OCI-LY1 (cell line): Measurements from ENCODE around the gene ETDA.
"Not testable (repeated sequence)": the region's sequence is repeated elsewhere in the genome, so short reads cannot be mapped to it uniquely, and the experiment has no call there.

ENCODE experiments used
- H2AFZ ChIP-seq: fragments of 200-600 bp; sonication (generic), shearing (Covaris generic); 2 replicates; pipeline ENCODE4 v1.6.0; 2014; ENCODE audit warnings: antibody characterized with exemption, mild to moderate bottlenecking, low read length
- H3F3A ChIP-seq: fragments of 200-600 bp; sonication (generic), shearing (Covaris generic); 2 replicates; pipeline ENCODE4 v1.6.0; 2014; ENCODE audit warnings: mild to moderate bottlenecking, antibody characterized with exemption, low read length, moderate library complexity; ENCODE audit not compliant: insufficient read depth
- H3K27ac ChIP-seq: fragments of 200-600 bp; sonication (generic); 2 replicates; pipeline ENCODE4 v1.5.1; 2014; ENCODE audit warnings: low read length, mixed run types, mild to moderate bottlenecking, low read depth; ENCODE audit not compliant: poor library complexity, severe bottlenecking
- H3K27me3 ChIP-seq: fragments of 200-600 bp; sonication (generic); 2 replicates; pipeline ENCODE4 v1.6.0; 2014; ENCODE audit warnings: antibody characterized with exemption, mild to moderate bottlenecking, low read length, moderate library complexity; ENCODE audit not compliant: insufficient read depth
- H3K36me3 ChIP-seq: fragments of 200-600 bp; sonication (generic); 2 replicates; pipeline ENCODE4 v1.6.1; 2014; ENCODE audit warnings: mild to moderate bottlenecking, antibody characterized with exemption, low read length, moderate library complexity, mixed read lengths; ENCODE audit not compliant: insufficient read depth
- H3K4me1 ChIP-seq: fragments of 200-600 bp; sonication (generic); 2 replicates; pipeline ENCODE4 v1.5.1; 2014; ENCODE audit warnings: mild to moderate bottlenecking, low read length, moderate library complexity; ENCODE audit not compliant: insufficient read depth, severe bottlenecking
- H3K4me2 ChIP-seq: fragments of 200-600 bp; sonication (generic), shearing (Covaris generic); 2 replicates; pipeline ENCODE4 v1.6.1; 2014; ENCODE audit warnings: low read length
- H3K4me3 ChIP-seq: fragments of 200-600 bp; sonication (generic); 2 replicates; pipeline ENCODE4 v1.5.1; 2014; ENCODE audit warnings: low read length, low read depth, mild to moderate bottlenecking, mixed read lengths; ENCODE audit not compliant: poor library complexity, severe bottlenecking
- H3K79me2 ChIP-seq: fragments of 200-600 bp; shearing (Covaris generic); 2 replicates; pipeline ENCODE4 v1.6.1; 2016; ENCODE audit warnings: mixed run types, low read length, mixed read lengths; ENCODE audit not compliant: insufficient read depth
- H3K9ac ChIP-seq: fragments of 200-600 bp; sonication (generic), shearing (Covaris generic); 2 replicates; pipeline ENCODE4 v1.6.1; 2014; ENCODE audit warnings: mild to moderate bottlenecking, low read length, mixed read lengths
- H3K9me2 ChIP-seq: fragments of 200-600 bp; sonication (generic), shearing (Covaris generic); 2 replicates; pipeline ENCODE4 v1.6.1; 2014; ENCODE audit warnings: low read depth, mild to moderate bottlenecking, low read length, mixed read lengths
- H3K9me3 ChIP-seq: fragments of 200-600 bp; shearing (Covaris generic); 2 replicates; pipeline ENCODE4 v1.6.1; 2014; ENCODE audit warnings: low read length, mixed read lengths
- H4K20me1 ChIP-seq: fragments of 200-600 bp; sonication (generic), shearing (Covaris generic); 2 replicates; pipeline ENCODE4 v1.6.0; 2016; ENCODE audit warnings: mild to moderate bottlenecking, low read length; ENCODE audit not compliant: insufficient read depth
- EZH2 ChIP-seq: fragments of 200-600 bp; sonication (generic), shearing (Covaris generic); IDR thresholded peaks from 2 replicates; pipeline ENCODE4 v1.8.0; 2017; ENCODE audit warnings: borderline replicate concordance, mixed run types, mild to moderate bottlenecking, antibody characterized with exemption, low read length, moderate library complexity, mixed read lengths
- TF ChIP-seq, protein P1 (sequence below): fragments of 200-600 bp; sonication (generic), shearing (Covaris generic); IDR thresholded peaks from 2 replicates; pipeline ENCODE4 v1.5.1; 2017; ENCODE audit warnings: mild to moderate bottlenecking, antibody characterized with exemption, low read length, moderate library complexity, mixed read lengths

Gene ETDA

DNA sequence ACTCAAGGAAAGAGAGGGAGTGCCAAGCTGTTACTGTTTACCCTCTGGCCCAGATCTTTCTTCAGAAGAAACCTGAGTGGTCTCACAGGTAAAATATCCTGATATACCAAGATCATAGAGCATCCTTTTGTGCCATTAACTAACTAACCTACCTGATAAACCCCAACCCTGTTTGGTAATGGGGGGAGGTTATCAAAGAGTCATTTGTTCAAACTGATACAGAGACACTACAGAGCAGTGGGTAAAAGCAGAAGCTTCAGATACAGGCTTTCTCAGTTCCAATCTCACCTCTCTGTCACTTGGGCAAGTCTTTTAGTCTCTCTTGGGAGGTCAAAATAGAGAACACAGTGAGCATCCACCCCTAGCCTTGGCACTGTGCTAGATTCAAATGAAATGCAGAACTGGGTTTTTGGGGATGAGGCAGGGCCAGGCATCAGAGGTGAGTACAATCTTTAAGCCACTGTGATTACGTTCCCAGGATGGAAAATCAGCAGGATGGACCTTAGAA is at the start of gene ETDA:
Gene ETDA, plus strand, starts transcription at position 51 of the 508 bp plus-strand sequence. CDS start 1,216 bp downstream, outside the sequence.
- H3K9ac ChIP-seq, H4K20me1 ChIP-seq, H3K9me3 ChIP-seq, H3F3A ChIP-seq, H2AFZ ChIP-seq, H3K4me3 ChIP-seq, H3K36me3 ChIP-seq, H3K27me3 ChIP-seq, H3K4me2 ChIP-seq, H3K9me2 ChIP-seq, H3K79me2 ChIP-seq, H3K27ac ChIP-seq, H3K4me1 ChIP-seq: not testable (repeated sequence)

DNA sequence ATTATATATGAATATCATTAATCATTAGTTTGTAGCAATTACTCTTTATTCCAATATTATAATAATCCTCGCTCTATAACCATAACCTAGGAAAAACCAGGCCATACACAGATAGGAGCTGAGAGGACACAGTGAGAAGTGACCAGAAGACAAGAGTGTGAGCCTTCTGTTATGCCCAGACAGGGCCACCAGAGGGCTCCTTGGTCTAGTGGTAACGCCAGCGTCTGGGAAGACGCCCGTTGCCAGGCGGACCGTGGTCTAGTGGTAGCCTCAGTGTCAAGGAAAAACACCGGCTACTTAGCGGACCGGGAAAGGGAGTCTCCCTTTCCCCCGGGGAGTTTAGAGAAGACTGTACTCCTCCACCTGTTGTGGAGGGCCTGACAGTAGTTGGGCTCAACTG is 45.4 kb upstream of the ETDA start:
- not testable (repeated sequence) for H3K9me2 ChIP-seq, H3K27ac ChIP-seq, H4K20me1 ChIP-seq, H3K4me3 ChIP-seq, H3K79me2 ChIP-seq, H3K9me3 ChIP-seq, H3K4me1 ChIP-seq, H3F3A ChIP-seq, H3K9ac ChIP-seq, H3K4me2 ChIP-seq, H2AFZ ChIP-seq, H3K27me3 ChIP-seq, H3K36me3 ChIP-seq

DNA sequence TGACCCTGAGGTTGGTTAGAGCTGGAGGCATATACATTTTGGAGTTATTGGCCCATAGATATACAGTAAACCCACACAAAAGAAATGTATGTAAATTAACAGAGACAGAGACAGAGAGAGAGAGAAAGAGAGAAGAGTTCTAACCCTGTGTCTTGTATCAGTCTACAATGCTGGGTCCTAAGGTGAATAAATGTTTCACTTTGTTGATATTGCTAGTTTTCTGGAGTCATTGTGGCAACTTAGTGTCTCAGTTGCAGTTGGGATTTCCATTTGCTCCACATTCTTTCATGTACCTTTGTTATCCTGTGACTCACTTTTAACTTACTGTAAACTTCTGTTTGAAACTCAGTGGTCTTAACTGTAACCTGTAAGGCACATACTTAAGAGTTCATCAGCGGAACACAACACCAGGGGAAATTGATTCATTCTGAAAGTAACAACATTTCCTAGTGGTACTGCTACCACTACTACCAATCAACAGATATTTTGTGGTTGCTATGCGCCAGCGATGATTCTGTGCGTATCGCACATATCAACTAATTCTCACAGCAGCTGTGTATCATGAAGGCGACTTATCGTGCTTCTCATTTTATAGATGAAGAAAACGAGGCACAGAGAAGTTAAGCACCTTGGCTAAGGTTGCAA is 38.5 kb upstream of the ETDA start:
- Histone ChIP-seq H3K79me2 (no peaks in the 10 kb centered on the region), H3K9ac (no peak overlapping the region), H3K36me3 (no peaks in the 10 kb centered on the region), H2AFZ (no peak overlapping the region), H3K9me2 (no peaks in the 10 kb centered on the region), H3K4me2 (no peak overlapping the region), H3K27ac (no peak overlapping the region), H3K4me1 (no peaks in the 10 kb centered on the region), H3F3A (no peaks in the 10 kb centered on the region), H3K4me3 (no peak overlapping the region), H4K20me1 (no peaks in the 10 kb centered on the region), H3K27me3 (no peaks in the 10 kb centered on the region), H3K9me3 (no peaks in the 10 kb centered on the region)
- TF ChIP-seq, protein P1, sequence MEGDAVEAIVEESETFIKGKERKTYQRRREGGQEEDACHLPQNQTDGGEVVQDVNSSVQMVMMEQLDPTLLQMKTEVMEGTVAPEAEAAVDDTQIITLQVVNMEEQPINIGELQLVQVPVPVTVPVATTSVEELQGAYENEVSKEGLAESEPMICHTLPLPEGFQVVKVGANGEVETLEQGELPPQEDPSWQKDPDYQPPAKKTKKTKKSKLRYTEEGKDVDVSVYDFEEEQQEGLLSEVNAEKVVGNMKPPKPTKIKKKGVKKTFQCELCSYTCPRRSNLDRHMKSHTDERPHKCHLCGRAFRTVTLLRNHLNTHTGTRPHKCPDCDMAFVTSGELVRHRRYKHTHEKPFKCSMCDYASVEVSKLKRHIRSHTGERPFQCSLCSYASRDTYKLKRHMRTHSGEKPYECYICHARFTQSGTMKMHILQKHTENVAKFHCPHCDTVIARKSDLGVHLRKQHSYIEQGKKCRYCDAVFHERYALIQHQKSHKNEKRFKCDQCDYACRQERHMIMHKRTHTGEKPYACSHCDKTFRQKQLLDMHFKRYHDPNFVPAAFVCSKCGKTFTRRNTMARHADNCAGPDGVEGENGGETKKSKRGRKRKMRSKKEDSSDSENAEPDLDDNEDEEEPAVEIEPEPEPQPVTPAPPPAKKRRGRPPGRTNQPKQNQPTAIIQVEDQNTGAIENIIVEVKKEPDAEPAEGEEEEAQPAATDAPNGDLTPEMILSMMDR = no peak
- TF ChIP-seq EZH2 = no peak

DNA sequence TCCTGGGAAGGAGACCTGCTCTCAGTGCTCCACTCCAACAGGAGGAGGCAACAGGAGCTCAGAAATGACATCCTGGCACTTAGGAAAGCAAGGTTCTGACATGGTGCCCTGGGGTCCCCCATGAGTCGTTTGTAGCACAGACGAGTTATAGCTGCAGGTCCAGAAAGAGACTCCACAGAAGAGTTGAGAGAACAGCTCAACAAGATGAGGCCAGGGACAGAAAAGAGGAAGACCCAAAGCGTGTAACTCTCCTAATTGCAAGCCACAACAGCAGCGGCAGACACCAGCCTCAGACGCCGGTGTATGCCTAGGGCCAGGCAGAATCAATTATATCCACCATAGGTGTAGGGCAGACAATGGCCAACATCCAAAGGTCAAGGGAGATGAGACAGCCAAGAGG is 5.9 kb upstream of the ETDA start:
- not testable (repeated sequence) for H3K4me3 ChIP-seq, H3K9me2 ChIP-seq, H3K4me2 ChIP-seq, H3F3A ChIP-seq, H3K27me3 ChIP-seq, H2AFZ ChIP-seq, H3K36me3 ChIP-seq, H4K20me1 ChIP-seq, H3K9me3 ChIP-seq, H3K4me1 ChIP-seq, H3K27ac ChIP-seq, H3K9ac ChIP-seq, H3K79me2 ChIP-seq

DNA sequence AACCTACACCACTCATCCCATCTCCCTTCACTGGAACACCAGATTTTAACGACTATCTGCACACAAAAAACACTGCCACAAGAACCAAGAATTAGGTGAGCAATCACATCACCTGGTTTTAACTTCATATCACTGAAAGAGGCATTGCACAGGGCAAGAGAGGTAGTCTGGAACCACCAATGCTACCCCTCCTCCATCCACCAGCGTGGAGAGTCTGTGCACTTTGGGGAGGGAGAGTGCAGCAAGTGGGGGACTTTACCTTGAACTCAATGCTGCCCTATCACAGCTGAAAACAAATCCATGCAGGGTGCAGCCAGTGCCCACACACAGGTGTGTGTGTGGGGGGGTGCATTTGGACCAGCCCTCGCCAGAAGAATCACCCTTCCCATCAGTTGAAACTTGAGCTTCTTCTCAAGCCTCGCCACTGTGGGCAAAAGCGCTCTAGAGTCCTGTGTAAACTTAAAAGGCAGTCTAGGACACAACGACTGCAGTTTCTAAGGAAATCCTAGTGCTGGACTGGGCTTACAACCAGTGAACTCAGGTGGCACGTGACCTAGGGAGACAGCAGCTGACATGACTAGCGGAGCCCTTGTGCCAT is 4.3 kb downstream of the ETDA start:
- H3K36me3 ChIP-seq, H3F3A ChIP-seq, H4K20me1 ChIP-seq, H3K4me1 ChIP-seq, H3K9me2 ChIP-seq, H3K4me3 ChIP-seq, H3K27me3 ChIP-seq, H3K4me2 ChIP-seq, H3K9ac ChIP-seq, H3K9me3 ChIP-seq, H2AFZ ChIP-seq, H3K79me2 ChIP-seq, H3K27ac ChIP-seq: not testable (repeated sequence)
